CD14-positive monocyte (primary cell): ENCODE data around the gene PITHD1. TPM values are rescaled to one million over a fixed set of nuclear protein-coding genes. Genes with fewer than 3 reads are reported as not detected.
A peak's percentile ranks its signal among the peaks of the same experiment; 100 is the strongest.
"Not testable (repeated sequence)": the region's sequence is repeated elsewhere in the genome, so short reads cannot be mapped to it uniquely, and the experiment has no call there.

Experiments used
- DNase-seq, 3 donors: peaks; one replicate each; pipeline ENCODE4 v3.0.0-alpha.2; 2011 to 2022
- H2AFZ ChIP-seq: 2 replicates; pipeline ENCODE4 v1.6.0; 2012; ENCODE audit warnings: mild to moderate bottlenecking, low read depth, low read length, inconsistent platforms; ENCODE audit not compliant: insufficient read depth, poor library complexity, severe bottlenecking
- H3K27ac ChIP-seq, 2 donors: 1 replicate in 1 of 2; 2 replicates in 1 of 2; pipeline ENCODE4 v1.5.1; 2012 to 2013; ENCODE audit warnings: low read length in 2 of 2, control low read depth in 1 of 2, inconsistent platforms in 1 of 2, low read depth in 1 of 2, mild to moderate bottlenecking in 1 of 2
- H3K27me3 ChIP-seq, 2 donors: one replicate each; pipeline versions ENCODE4 v1.6.0 to v1.6.1; 2011 to 2013; ENCODE audit warnings: low read length in 2 of 2; ENCODE audit not compliant: control insufficient read depth in 2 of 2, insufficient read depth in 2 of 2
- H3K36me3 ChIP-seq, 2 donors: replicated peaks in 1 of 2; 1 replicate in 1 of 2; 2 replicates in 1 of 2; pipeline versions ENCODE4 v1.5.1 to v1.6.1; 2012 to 2013; ENCODE audit warnings: low read length in 2 of 2, control low read depth in 1 of 2, inconsistent platforms in 1 of 2, mild to moderate bottlenecking in 1 of 2; ENCODE audit not compliant: insufficient read depth in 2 of 2, control insufficient read depth in 1 of 2
- H3K4me1 ChIP-seq, 2 donors: 1 replicate in 1 of 2; 2 replicates in 1 of 2; pipeline versions ENCODE4 v1.5.1 to v1.6.1; 2012 to 2013; ENCODE audit warnings: low read length in 2 of 2, control low read depth in 1 of 2, inconsistent platforms in 1 of 2, mild to moderate bottlenecking in 1 of 2, moderate library complexity in 1 of 2; ENCODE audit not compliant: insufficient read depth in 2 of 2, control insufficient read depth in 1 of 2
- H3K4me2 ChIP-seq: replicated peaks from 2 replicates; pipeline ENCODE3; 2012; ENCODE audit warnings: low read length, moderate library complexity, mild to moderate bottlenecking; ENCODE audit not compliant: poor library complexity, severe bottlenecking; ENCODE audit errors: extremely low read depth
- H3K4me3 ChIP-seq, 3 experiments: fragments of 200-600 bp in 1 of 3; sonication (generic) in 1 of 3; replicated peaks in 1 of 3; 1 replicate in 2 of 3; 2 replicates in 1 of 3; pipeline ENCODE4 v1.5.1; 2011 to 2013; ENCODE audit warnings: low read length in 3 of 3, mild to moderate bottlenecking in 3 of 3, control low read depth in 2 of 3, low read depth in 2 of 3, inconsistent platforms in 1 of 3, moderate library complexity in 1 of 3
- H3K79me2 ChIP-seq: 2 replicates; pipeline ENCODE4 v1.6.0; 2012; ENCODE audit warnings: mild to moderate bottlenecking, control low read depth, inconsistent platforms, low read length, moderate library complexity; ENCODE audit not compliant: insufficient read depth
- H3K9ac ChIP-seq: 2 replicates; pipeline ENCODE4 v1.6.0; 2017; ENCODE audit warnings: low read length, mild to moderate bottlenecking; ENCODE audit not compliant: insufficient read depth, poor library complexity, severe bottlenecking
- H3K9me3 ChIP-seq, 2 donors: replicated peaks in 1 of 2; 1 replicate in 1 of 2; 2 replicates in 1 of 2; pipeline versions ENCODE4 v1.5.1 to v1.6.1; 2012 to 2013; ENCODE audit warnings: low read length in 2 of 2, control low read depth in 1 of 2; ENCODE audit not compliant: control insufficient read depth in 1 of 2, insufficient read depth in 1 of 2
- H4K20me1 ChIP-seq: 2 replicates; pipeline ENCODE4 v1.6.0; 2012; ENCODE audit warnings: mild to moderate bottlenecking, low read length, control low read depth, moderate library complexity; ENCODE audit not compliant: insufficient read depth
- H3K27ac Mint-ChIP-seq, 7 donors: one replicate each; pipeline ENCODE4 v1.8.0; 2020; ENCODE audit warnings: mild to moderate bottlenecking in 7 of 7, mixed read lengths in 7 of 7, moderate library complexity in 6 of 7, inconsistent platforms in 2 of 7
- H3K27me3 Mint-ChIP-seq, 3 donors: one replicate each; pipeline ENCODE4 v1.8.0; 2021 to 2022; ENCODE audit warnings: low read depth in 3 of 3, mild to moderate bottlenecking in 3 of 3, mixed read lengths in 3 of 3, moderate library complexity in 3 of 3, inconsistent platforms in 1 of 3
- H3K36me3 Mint-ChIP-seq, 2 donors: one replicate each; pipeline ENCODE4 v1.8.0; 2020; ENCODE audit warnings: mixed read lengths in 2 of 2, inconsistent platforms in 1 of 2, mild to moderate bottlenecking in 1 of 2
- H3K4me1 Mint-ChIP-seq: one replicate; pipeline ENCODE4 v1.8.0; 2020; ENCODE audit warnings: mild to moderate bottlenecking, mixed read lengths
- H3K4me3 Mint-ChIP-seq, 2 donors: one replicate each; pipeline ENCODE4 v1.8.0; 2020; ENCODE audit warnings: mild to moderate bottlenecking in 2 of 2, mixed read lengths in 2 of 2, moderate library complexity in 1 of 2
- H3K9me3 Mint-ChIP-seq, 7 donors: one replicate each; pipeline ENCODE4 v1.8.0; 2020 to 2022; ENCODE audit warnings: mixed read lengths in 7 of 7, mild to moderate bottlenecking in 6 of 7, moderate library complexity in 6 of 7, inconsistent platforms in 2 of 7
- CTCF ChIP-seq: fragments of 200-600 bp; IDR thresholded peaks from one replicate; pipeline ENCODE4 v1.8.0; 2022; ENCODE audit warnings: antibody characterized with exemption, mild to moderate bottlenecking
- WGBS: methylation state at CpG from one replicate; pipeline ENCODE4 v1.1.5; 2013; ENCODE audit warnings: missing lambda C conversion rate; ENCODE audit not compliant: insufficient coverage; 5-methylcytosine and 5-hydroxymethylcytosine counted together
- intact Hi-C, 2 donors: fragments of 100-400 bp; cut with micrococcal nuclease; formaldehyde crosslinking; loops; one replicate each; pipeline versions ENCODE4 v1.15.0 to v1.15.1; 2023
- polyA plus RNA-seq, 3 donors: library from polyadenylated mRNA; depleted of rRNA in 1 of 3; unstranded in 2 of 3; stranded (reverse) in 1 of 3; fragments of 300-500 nt in 2 of 3; fragments of >200 nt in 1 of 3; fragmentation: Illumina TruSeq in 2 of 3; gene quantifications; 1 replicate in 2 of 3; 2 replicates in 1 of 3; pipeline ENCODE4 v1.2.3, GENCODE V29; 2012 to 2021

Gene PITHD1
- polyA plus RNA-seq, 3 donors, result 20.8 to 40.8 (median 29.9) TPM

GRCh38 chr1:23779826-23780371 lies 1.7 kb downstream of the PITHD1 start:
- no peaks in the 10 kb centered on the region for H4K20me1 ChIP-seq
- H3K27ac ChIP-seq, result peak overlapping the region in 1 of 2 donors; percentile 99
- H3K36me3 ChIP-seq, result peaks cover 10 to 24% of the 10 kb centered on the region in 2 donors
- Mint-ChIP-seq H3K27me3 (no peaks in the 10 kb centered on the region), H3K9me3 (no peaks in the 10 kb centered on the region), H3K4me1 (peaks cover 25% of the 10 kb centered on the region), H3K27ac (peak overlapping the region; percentile 57 to 96 (median 85)), H3K36me3 (peaks cover 21 to 32% of the 10 kb centered on the region in 2 donors), H3K4me3 (peak overlapping the region in 1 of 2 donors; percentile 7)
- peak overlapping the region in 1 of 3 experiments; percentile 89 for H3K4me3 ChIP-seq
- H3K27me3 ChIP-seq, result no peaks in the 10 kb centered on the region
- peak overlapping the region; percentile 97 for H3K4me2 ChIP-seq
- H2AFZ ChIP-seq, result no peak overlapping the region
- peaks cover 23 to 28% of the 10 kb centered on the region in 2 donors for H3K4me1 ChIP-seq
- intact Hi-C loops, result loop anchor here in 1 of 2 donors (2.0 kb wide), 1 partner anchor 21 kb away; the partner anchor contains the start of gene GALE
- peaks cover 69% of the 10 kb centered on the region for H3K79me2 ChIP-seq
- no peaks in the 10 kb centered on the region for H3K9me3 ChIP-seq
- WGBS, result no CpG with 5 or more reads among the region's 3 CpGs
- H3K9ac ChIP-seq, result peak overlapping the region; percentile 9
- TF ChIP-seq CTCF, result no peak
- DNase-seq, result peak in 2 of 3 donors; percentile 61 to 63

- peaks cover 17% of the 10 kb centered on the region for H3K4me1 Mint-ChIP-seq
- H3K4me1 ChIP-seq, result peaks cover 14 to 21% of the 10 kb centered on the region in 2 donors
- H3K27me3 ChIP-seq, H3K4me3 ChIP-seq, H3K27ac Mint-ChIP-seq, H3K9me3 Mint-ChIP-seq, H3K4me2 ChIP-seq, H3K9me3 ChIP-seq, intact Hi-C loops, H3K4me3 Mint-ChIP-seq, H3K27me3 Mint-ChIP-seq, H3K27ac ChIP-seq, H4K20me1 ChIP-seq, DNase-seq, H3K9ac ChIP-seq, H2AFZ ChIP-seq: not testable (repeated sequence)
- WGBS, result 67% methylated on average over 3 of the region's 11 CpGs
- H3K79me2 ChIP-seq, result peaks cover 51% of the 10 kb centered on the region
- peaks cover 51 to 64% of the 10 kb centered on the region in 2 donors for H3K36me3 Mint-ChIP-seq
- peaks cover 38 to 54% of the 10 kb centered on the region in 2 donors for H3K36me3 ChIP-seq
Measured at GRCh38 chr1:23783141-23783540, 4.9 kb downstream of the PITHD1 start.
